Measurements from ENCODE around the gene MRPL47. TPM values are rescaled to one million over a fixed set of nuclear protein-coding genes. Genes with fewer than 3 reads are reported as not detected.
"Not testable (repeated sequence)": the region's sequence is repeated elsewhere in the genome, so short reads cannot be mapped to it uniquely, and the experiment has no call there.

The MRPL47 gene
- polyA plus RNA-seq, 1 donor (not counting 4 experiments of a cell fraction or from before 2014, with no cell fraction given): 80.8 TPM

GRCh38 chr3:179646177-179646576, 41.7 kb upstream of the MRPL47 start:
- no peaks in the 10 kb centered on the region for H3K36me3 ChIP-seq (ENCODE audit: control insufficient read depth in 2 of 2, extremely low read depth in 1 of 2, insufficient read depth in 2 of 2, low read length in 2 of 2)
- no peak overlapping the region for H3K4me3 ChIP-seq (ENCODE audit: control insufficient read depth in 2 of 3, extremely low read depth in 1 of 3, insufficient read depth in 2 of 3, low read depth in 1 of 3, low read length in 3 of 3)
- H3K4me2 ChIP-seq (ENCODE audit: control insufficient read depth, extremely low read depth, insufficient read depth, low read depth, low read length): no peak overlapping the region
- no peaks in the 10 kb centered on the region for H3K9me3 ChIP-seq (ENCODE audit: control insufficient read depth, low read depth, low read length)
- H3K27me3 ChIP-seq (ENCODE audit: control insufficient read depth, extremely low read depth, insufficient read depth, low read length): no peaks in the 10 kb centered on the region
- no peaks in the 10 kb centered on the region for H4K20me1 ChIP-seq (ENCODE audit: control insufficient read depth, extremely low read depth, insufficient read depth, low read length)
- FAIRE-seq (no peak), DNase-seq (ENCODE audit: low read depth, low spot score) (no peak)
- no peak overlapping the region for H3K9ac ChIP-seq (ENCODE audit: control insufficient read depth, extremely low read depth, insufficient read depth, low read length)
- no peak overlapping the region for H3K27ac ChIP-seq (ENCODE audit: control insufficient read depth, insufficient read depth, low read length)
- dilution Hi-C loops (cut with MboI; ENCODE audit: extremely low pct_ligation_motif_present, low sequenced_read_pairs): no loop called here
- H3K79me2 ChIP-seq (ENCODE audit: control insufficient read depth, insufficient read depth, low read length): no peaks in the 10 kb centered on the region
- TF ChIP-seq EZH2 (IDR thresholded peaks at IDR 0.05; ENCODE audit: low read length) (no peak), CTCF (optimal IDR thresholded peaks at IDR 0.05 in 1 of 3, IDR thresholded peaks at IDR 0.05 in 1 of 3, conservative IDR thresholded peaks at IDR 0.05 in 1 of 3; ENCODE audit: extremely low read depth in 1 of 3, insufficient read depth in 2 of 3, low read length in 3 of 3) (no peak)
- no peaks in the 10 kb centered on the region for H3K9me1 ChIP-seq (ENCODE audit: control insufficient read depth, extremely low read depth, insufficient read depth, low read length)
- H3K4me1 ChIP-seq (ENCODE audit: control insufficient read depth, extremely low read depth, insufficient read depth, low read length): no peaks in the 10 kb centered on the region
- no peak overlapping the region for H2AFZ ChIP-seq (ENCODE audit: control insufficient read depth, low read length)

GRCh38 chr3:179643837-179644236, 39.4 kb upstream of the MRPL47 start:
- H3K9me3 ChIP-seq (ENCODE audit: control insufficient read depth, low read depth, low read length); FAIRE-seq; H3K27ac ChIP-seq (ENCODE audit: control insufficient read depth, insufficient read depth, low read length); H3K9me1 ChIP-seq (ENCODE audit: control insufficient read depth, extremely low read depth, insufficient read depth, low read length); H3K36me3 ChIP-seq (ENCODE audit: control insufficient read depth in 2 of 2, extremely low read depth in 1 of 2, insufficient read depth in 2 of 2, low read length in 2 of 2); dilution Hi-C loops (cut with MboI; ENCODE audit: extremely low pct_ligation_motif_present, low sequenced_read_pairs); H2AFZ ChIP-seq (ENCODE audit: control insufficient read depth, low read length); H3K4me3 ChIP-seq (ENCODE audit: control insufficient read depth in 2 of 3, extremely low read depth in 1 of 3, insufficient read depth in 2 of 3, low read depth in 1 of 3, low read length in 3 of 3); H3K4me1 ChIP-seq (ENCODE audit: control insufficient read depth, extremely low read depth, insufficient read depth, low read length); H3K9ac ChIP-seq (ENCODE audit: control insufficient read depth, extremely low read depth, insufficient read depth, low read length); H3K79me2 ChIP-seq (ENCODE audit: control insufficient read depth, insufficient read depth, low read length); DNase-seq (ENCODE audit: low read depth, low spot score); H3K27me3 ChIP-seq (ENCODE audit: control insufficient read depth, extremely low read depth, insufficient read depth, low read length); H3K4me2 ChIP-seq (ENCODE audit: control insufficient read depth, extremely low read depth, insufficient read depth, low read depth, low read length); H4K20me1 ChIP-seq (ENCODE audit: control insufficient read depth, extremely low read depth, insufficient read depth, low read length): not testable (repeated sequence)

- Histone ChIP-seq H3K4me2 (ENCODE audit: control insufficient read depth, extremely low read depth, insufficient read depth, low read depth, low read length) (no peak overlapping the region), H2AFZ (ENCODE audit: control insufficient read depth, low read length) (no peak overlapping the region), H3K9me1 (ENCODE audit: control insufficient read depth, extremely low read depth, insufficient read depth, low read length) (no peaks in the 10 kb centered on the region), H3K27ac (ENCODE audit: control insufficient read depth, insufficient read depth, low read length) (no peak overlapping the region), H3K36me3 (ENCODE audit: control insufficient read depth in 2 of 2, extremely low read depth in 1 of 2, insufficient read depth in 2 of 2, low read length in 2 of 2) (no peaks in the 10 kb centered on the region), H3K4me3 (ENCODE audit: control insufficient read depth in 2 of 3, extremely low read depth in 1 of 3, insufficient read depth in 2 of 3, low read depth in 1 of 3, low read length in 3 of 3) (no peak overlapping the region), H3K9me3 (ENCODE audit: control insufficient read depth, low read depth, low read length) (no peaks in the 10 kb centered on the region), H3K9ac (ENCODE audit: control insufficient read depth, extremely low read depth, insufficient read depth, low read length) (no peak overlapping the region), H4K20me1 (ENCODE audit: control insufficient read depth, extremely low read depth, insufficient read depth, low read length) (no peaks in the 10 kb centered on the region), H3K79me2 (ENCODE audit: control insufficient read depth, insufficient read depth, low read length) (no peaks in the 10 kb centered on the region), H3K27me3 (ENCODE audit: control insufficient read depth, extremely low read depth, insufficient read depth, low read length) (no peaks in the 10 kb centered on the region), H3K4me1 (ENCODE audit: control insufficient read depth, extremely low read depth, insufficient read depth, low read length) (no peaks in the 10 kb centered on the region)
- dilution Hi-C loops (cut with MboI; ENCODE audit: extremely low pct_ligation_motif_present, low sequenced_read_pairs): no loop called here
- no peak for TF ChIP-seq CTCF (optimal IDR thresholded peaks at IDR 0.05 in 1 of 3, IDR thresholded peaks at IDR 0.05 in 1 of 3, conservative IDR thresholded peaks at IDR 0.05 in 1 of 3; ENCODE audit: extremely low read depth in 1 of 3, insufficient read depth in 2 of 3, low read length in 3 of 3)
- no peak for TF ChIP-seq EZH2 (IDR thresholded peaks at IDR 0.05; ENCODE audit: low read length)
- no peak for DNase-seq (ENCODE audit: low read depth, low spot score)
- no peak for FAIRE-seq
Observed at GRCh38 chr3:179642871-179643270, 38.4 kb upstream of the MRPL47 start.
